DND-41 (cell line): ENCODE measurements around the gene PHC2.

Experiments
- ATAC-seq: fragments of 200-7000 bp; cut with Tn5 transposase; 3 replicates; pipeline ENCODE4 v1.9.1; 2021; ENCODE audit warnings: low read depth; ENCODE audit not compliant: insufficient read depth
- DNase-seq: peaks from one replicate; pipeline ENCODE4 v3.0.0-alpha.2; 2020
- H2AFZ ChIP-seq: 2 replicates; pipeline ENCODE4 v1.6.0; 2012; ENCODE audit warnings: low read depth, low read length
- H3K27ac ChIP-seq: 2 replicates; pipeline ENCODE4 v1.5.1; 2012; ENCODE audit warnings: low read length, inconsistent platforms
- H3K27me3 ChIP-seq: fragments of 200-600 bp; sonication (generic); 2 replicates; pipeline ENCODE4 v1.6.0; 2012; ENCODE audit warnings: low read length, mild to moderate bottlenecking, inconsistent platforms; ENCODE audit not compliant: insufficient read depth, poor library complexity
- H3K36me3 ChIP-seq: 2 replicates; pipeline ENCODE4 v1.5.1; 2012; ENCODE audit warnings: low read length, inconsistent platforms; ENCODE audit not compliant: insufficient read depth
- H3K4me1 ChIP-seq: 2 replicates; pipeline ENCODE4 v1.5.1; 2012; ENCODE audit warnings: mild to moderate bottlenecking, low read length; ENCODE audit not compliant: insufficient read depth
- H3K4me2 ChIP-seq: 2 replicates; pipeline ENCODE4 v1.6.0; 2012; ENCODE audit warnings: mild to moderate bottlenecking, moderate library complexity, low read length, inconsistent platforms; ENCODE audit not compliant: insufficient read depth
- H3K4me3 ChIP-seq, 2 experiments: fragments of 200-600 bp in 1 of 2; shearing (Covaris generic) in 1 of 2; 2 replicates each; pipeline ENCODE4 v1.5.1; 2012 to 2016; ENCODE audit warnings: inconsistent platforms in 2 of 2, low read length in 2 of 2, mild to moderate bottlenecking in 2 of 2, low read depth in 1 of 2, moderate library complexity in 1 of 2
- H3K79me2 ChIP-seq: 2 replicates; pipeline ENCODE4 v1.6.0; 2012; ENCODE audit warnings: low read length, inconsistent platforms; ENCODE audit not compliant: insufficient read depth
- H3K9ac ChIP-seq: 2 replicates; pipeline ENCODE4 v1.6.0; 2012; ENCODE audit warnings: low read depth, mild to moderate bottlenecking, inconsistent platforms, low read length, moderate library complexity
- H3K9me3 ChIP-seq: 2 replicates; pipeline ENCODE4 v1.5.1; 2012; ENCODE audit warnings: low read length, moderate library complexity, mild to moderate bottlenecking, inconsistent platforms; ENCODE audit not compliant: insufficient read depth, severe bottlenecking
- H4K20me1 ChIP-seq: 2 replicates; pipeline ENCODE4 v1.6.0; 2012; ENCODE audit warnings: low read length; ENCODE audit not compliant: insufficient read depth
- CTCF ChIP-seq: IDR thresholded peaks from 2 replicates; pipeline ENCODE4 v1.5.1; 2012; ENCODE audit warnings: borderline replicate concordance, low read length, moderate library complexity, mild to moderate bottlenecking; ENCODE audit not compliant: poor library complexity, severe bottlenecking; ENCODE audit errors: extremely low read depth
- EZH2 ChIP-seq: IDR thresholded peaks from 3 replicates; pipeline ENCODE4 v1.6.1; 2012; ENCODE audit warnings: borderline replicate concordance, low read depth, mild to moderate bottlenecking, moderate library complexity, low read length, inconsistent platforms; ENCODE audit not compliant: severe bottlenecking

PHC2 gene

DNA sequence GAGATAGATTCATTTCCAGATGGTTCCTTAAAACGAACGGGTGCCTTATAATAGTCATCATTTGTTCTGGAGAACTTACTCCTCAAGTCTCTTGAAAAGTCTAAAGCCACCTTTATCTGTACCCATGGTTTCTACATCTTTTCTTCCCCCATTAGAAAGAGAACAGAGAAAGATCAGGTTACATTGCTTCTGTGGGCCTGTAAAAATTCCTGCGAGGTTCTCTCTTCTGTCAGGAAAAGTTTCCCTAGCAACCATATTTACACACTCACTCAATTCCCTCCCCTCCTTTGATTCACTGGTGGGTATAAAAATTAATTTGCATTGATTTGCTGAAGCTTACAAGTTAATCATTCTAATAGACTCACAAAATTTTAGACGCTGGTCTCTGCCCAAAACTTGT is 6.7 kb downstream of the PHC2 start:
- no peak overlapping the region for H3K27ac ChIP-seq
- no peaks in the 10 kb centered on the region for H3K4me1 ChIP-seq
- no peak overlapping the region for H3K4me2 ChIP-seq
- H3K4me3 ChIP-seq: no peak overlapping the region
- H3K36me3 ChIP-seq: no peaks in the 10 kb centered on the region
- TF ChIP-seq CTCF: no peak
- TF ChIP-seq EZH2: no peak
- peaks cover 47% of the 10 kb centered on the region for H3K27me3 ChIP-seq
- H3K9ac ChIP-seq: no peak overlapping the region
- no peak for DNase-seq
- H3K9me3 ChIP-seq: no peaks in the 10 kb centered on the region
- H3K79me2 ChIP-seq: no peaks in the 10 kb centered on the region
- H2AFZ ChIP-seq: no peak overlapping the region
- ATAC-seq: no peak
- H4K20me1 ChIP-seq: no peaks in the 10 kb centered on the region

DNA sequence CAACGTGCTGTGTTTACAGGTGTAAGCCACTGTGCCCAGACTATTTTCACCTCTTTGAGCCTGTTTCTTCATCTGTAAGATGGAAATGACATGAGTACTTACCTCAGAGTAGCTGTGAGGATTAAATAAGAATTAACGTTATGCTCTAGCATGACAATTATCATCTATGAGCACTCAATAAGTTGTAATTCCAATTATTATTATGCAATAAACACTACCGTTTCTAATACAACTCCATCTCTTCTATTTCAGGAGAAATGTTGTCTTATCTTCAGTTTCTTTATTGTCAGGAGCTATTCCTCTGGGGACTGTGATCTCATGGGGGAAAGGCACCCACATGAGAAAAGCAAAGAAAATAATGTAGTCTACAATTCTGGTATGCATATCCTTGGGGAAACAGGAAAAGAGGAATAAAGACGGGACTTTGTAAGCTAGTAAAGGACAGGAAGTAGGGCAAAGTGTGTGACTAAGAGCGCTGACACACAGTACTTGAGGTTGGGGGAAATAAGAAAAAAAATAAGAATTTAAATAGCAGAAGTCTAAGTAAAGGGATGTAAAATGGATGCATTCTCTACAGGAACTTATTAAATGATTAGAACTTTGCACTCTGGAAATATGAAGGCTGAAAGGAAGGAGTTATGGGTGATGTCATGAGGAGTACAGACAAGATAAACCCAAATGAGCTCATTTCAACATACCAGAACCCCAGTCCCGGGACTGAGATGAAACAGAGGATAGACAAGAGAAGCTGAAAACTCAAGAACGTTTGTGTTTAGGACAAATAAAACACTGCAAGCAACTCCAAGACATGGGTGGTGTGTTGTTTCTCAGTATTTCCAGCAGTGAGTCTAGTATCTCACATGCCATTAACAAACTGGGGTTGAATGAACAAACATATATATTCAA is 9.8 kb downstream of the PHC2 start:
- H3K9ac ChIP-seq: no peak overlapping the region

DNA sequence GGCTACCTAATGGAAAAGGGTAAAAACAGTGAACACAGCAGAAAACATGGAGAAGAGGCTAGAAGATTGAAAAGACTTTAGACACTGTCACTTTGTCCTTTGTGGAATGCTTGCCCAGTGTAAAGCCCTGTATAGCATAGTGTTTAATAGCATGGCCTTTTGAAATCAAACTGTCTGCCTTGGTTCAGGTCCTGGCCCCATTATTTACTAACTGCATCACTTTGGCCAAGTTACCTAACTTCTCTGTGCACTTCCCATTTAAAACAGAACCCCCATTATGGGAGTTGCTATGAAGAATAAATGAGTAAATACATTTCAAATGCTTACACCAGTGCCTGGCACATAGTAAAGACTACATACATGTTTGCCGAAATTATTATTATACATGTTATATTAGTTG is 12.1 kb downstream of the PHC2 start:
- Histone ChIP-seq H3K4me2 (no peak overlapping the region), H3K79me2 (no peaks in the 10 kb centered on the region), H3K4me3 (no peak overlapping the region), H3K27me3 (peaks cover 14% of the 10 kb centered on the region), H3K27ac (no peak overlapping the region), H3K4me1 (no peaks in the 10 kb centered on the region), H4K20me1 (no peaks in the 10 kb centered on the region), H3K36me3 (no peaks in the 10 kb centered on the region), H3K9ac (no peak overlapping the region), H2AFZ (no peak overlapping the region), H3K9me3 (peaks cover 10% of the 10 kb centered on the region)
- ATAC-seq (no peak), DNase-seq (no peak)
- TF ChIP-seq EZH2 (no peak), CTCF (no peak)

More for the DNA sequence above, 9.8 kb downstream of the PHC2 start:
- H3K4me2 ChIP-seq: no peak overlapping the region
- H3K27ac ChIP-seq: no peak overlapping the region
- no peak for ATAC-seq
- no peak for TF ChIP-seq EZH2
- TF ChIP-seq CTCF: no peak
- peaks cover under 1% of the 10 kb centered on the region for H3K9me3 ChIP-seq
- H2AFZ ChIP-seq: no peak overlapping the region
- no peak for DNase-seq
- H3K4me1 ChIP-seq: no peaks in the 10 kb centered on the region
- no peaks in the 10 kb centered on the region for H3K36me3 ChIP-seq
- H3K4me3 ChIP-seq: no peak overlapping the region
- no peaks in the 10 kb centered on the region for H3K79me2 ChIP-seq
- H4K20me1 ChIP-seq: no peaks in the 10 kb centered on the region
- peaks cover 28% of the 10 kb centered on the region for H3K27me3 ChIP-seq
